Neural crest cell (in vitro differentiated cells): ENCODE measurements around the gene ANGPT4. TPM values are rescaled to one million over a fixed set of nuclear protein-coding genes. Genes with fewer than 3 reads are reported as not detected.

Experiments
- DNase-seq: peaks from one replicate; pipeline ENCODE4 v3.0.0; 2021; ENCODE audit warnings: low read depth, mixed read lengths, low spot score
- H3K27ac Mint-ChIP-seq: one replicate; pipeline ENCODE4 v1.8.0; 2021; ENCODE audit warnings: mild to moderate bottlenecking, mixed read lengths; ENCODE audit not compliant: unreplicated experiment
- H3K27me3 Mint-ChIP-seq: 2 replicates; pipeline ENCODE4 v1.8.0; 2021; ENCODE audit warnings: low read depth, mild to moderate bottlenecking, mixed read lengths
- H3K36me3 Mint-ChIP-seq: 2 replicates; pipeline ENCODE4 v1.8.0; 2021; ENCODE audit warnings: low read depth, mild to moderate bottlenecking, mixed read lengths
- H3K4me1 Mint-ChIP-seq: 2 replicates; pipeline ENCODE4 v1.8.0; 2021; ENCODE audit warnings: mixed read lengths
- H3K4me3 Mint-ChIP-seq: one replicate; pipeline ENCODE4 v1.8.0; 2021; ENCODE audit warnings: mild to moderate bottlenecking, mixed read lengths
- H3K9me3 Mint-ChIP-seq: 2 replicates; pipeline ENCODE4 v1.8.0; 2021; ENCODE audit warnings: mixed read lengths
- total RNA-seq: library from RNA; stranded (reverse); gene quantifications from 2 replicates; pipeline ENCODE4 v1.2.1, GENCODE V29; 2021
- TF ChIP-seq, protein P1 (sequence below): fragments of 200-600 bp; sonication (generic); conservative IDR thresholded peaks from 2 replicates; pipeline ENCODE4 v1.5.0; 2021; ENCODE audit warnings: antibody characterized with exemption, mild to moderate bottlenecking

The ANGPT4 gene
- total RNA-seq, 1 donor from 2014 or later = 0.07 TPM

DNA sequence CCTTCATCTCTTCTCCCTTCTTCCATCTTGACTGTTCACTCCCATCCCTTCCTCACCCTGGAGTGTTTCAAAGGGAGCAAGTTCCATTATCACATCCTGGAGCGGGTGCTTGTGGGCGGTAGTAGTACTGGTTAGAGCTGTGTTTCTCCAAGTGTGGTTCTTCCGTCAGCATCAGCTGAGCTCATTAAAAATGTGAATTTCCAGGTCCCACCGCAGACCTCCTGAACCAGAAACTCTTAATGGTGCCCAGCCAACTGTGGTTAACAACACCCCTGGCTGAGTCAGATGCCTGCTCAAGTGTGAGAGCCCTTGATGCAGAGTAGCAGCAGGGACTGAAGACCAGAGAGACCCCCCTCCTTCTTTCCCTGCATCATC, 24.4 kb downstream of the ANGPT4 start:
- peaks cover 30% of the 10 kb centered on the region for H3K27me3 Mint-ChIP-seq
- H3K4me1 Mint-ChIP-seq = peaks cover 21% of the 10 kb centered on the region
- no peaks in the 10 kb centered on the region for H3K36me3 Mint-ChIP-seq
- H3K27ac Mint-ChIP-seq = no peak overlapping the region
- no peak overlapping the region for H3K4me3 Mint-ChIP-seq
- H3K9me3 Mint-ChIP-seq = peaks cover 4% of the 10 kb centered on the region
- no peak for DNase-seq
- TF ChIP-seq, protein P1, sequence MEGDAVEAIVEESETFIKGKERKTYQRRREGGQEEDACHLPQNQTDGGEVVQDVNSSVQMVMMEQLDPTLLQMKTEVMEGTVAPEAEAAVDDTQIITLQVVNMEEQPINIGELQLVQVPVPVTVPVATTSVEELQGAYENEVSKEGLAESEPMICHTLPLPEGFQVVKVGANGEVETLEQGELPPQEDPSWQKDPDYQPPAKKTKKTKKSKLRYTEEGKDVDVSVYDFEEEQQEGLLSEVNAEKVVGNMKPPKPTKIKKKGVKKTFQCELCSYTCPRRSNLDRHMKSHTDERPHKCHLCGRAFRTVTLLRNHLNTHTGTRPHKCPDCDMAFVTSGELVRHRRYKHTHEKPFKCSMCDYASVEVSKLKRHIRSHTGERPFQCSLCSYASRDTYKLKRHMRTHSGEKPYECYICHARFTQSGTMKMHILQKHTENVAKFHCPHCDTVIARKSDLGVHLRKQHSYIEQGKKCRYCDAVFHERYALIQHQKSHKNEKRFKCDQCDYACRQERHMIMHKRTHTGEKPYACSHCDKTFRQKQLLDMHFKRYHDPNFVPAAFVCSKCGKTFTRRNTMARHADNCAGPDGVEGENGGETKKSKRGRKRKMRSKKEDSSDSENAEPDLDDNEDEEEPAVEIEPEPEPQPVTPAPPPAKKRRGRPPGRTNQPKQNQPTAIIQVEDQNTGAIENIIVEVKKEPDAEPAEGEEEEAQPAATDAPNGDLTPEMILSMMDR = no peak

GRCh38 chr20:891058-891705, 25.0 kb downstream of the ANGPT4 start:
- Mint-ChIP-seq H3K27ac (peak overlapping the region; percentile 21), H3K9me3 (peaks cover 2% of the 10 kb centered on the region), H3K27me3 (peaks cover 36% of the 10 kb centered on the region), H3K4me1 (peaks cover 23% of the 10 kb centered on the region), H3K36me3 (no peaks in the 10 kb centered on the region), H3K4me3 (no peak overlapping the region)
- DNase-seq = no peak
- TF ChIP-seq, protein P1 = no peak

- TF ChIP-seq, protein P1 = no peak
- peaks cover 41% of the 10 kb centered on the region for H3K27me3 Mint-ChIP-seq
- no peaks in the 10 kb centered on the region for H3K9me3 Mint-ChIP-seq
- H3K4me1 Mint-ChIP-seq = peaks cover 23% of the 10 kb centered on the region
- no peak overlapping the region for H3K4me3 Mint-ChIP-seq
- no peak for DNase-seq
- peak overlapping the region; percentile 38 for H3K27ac Mint-ChIP-seq
- H3K36me3 Mint-ChIP-seq = no peaks in the 10 kb centered on the region
These were observed 25.5 kb downstream of the ANGPT4 start for GRCh38 chr20:890666-891057.

DNA sequence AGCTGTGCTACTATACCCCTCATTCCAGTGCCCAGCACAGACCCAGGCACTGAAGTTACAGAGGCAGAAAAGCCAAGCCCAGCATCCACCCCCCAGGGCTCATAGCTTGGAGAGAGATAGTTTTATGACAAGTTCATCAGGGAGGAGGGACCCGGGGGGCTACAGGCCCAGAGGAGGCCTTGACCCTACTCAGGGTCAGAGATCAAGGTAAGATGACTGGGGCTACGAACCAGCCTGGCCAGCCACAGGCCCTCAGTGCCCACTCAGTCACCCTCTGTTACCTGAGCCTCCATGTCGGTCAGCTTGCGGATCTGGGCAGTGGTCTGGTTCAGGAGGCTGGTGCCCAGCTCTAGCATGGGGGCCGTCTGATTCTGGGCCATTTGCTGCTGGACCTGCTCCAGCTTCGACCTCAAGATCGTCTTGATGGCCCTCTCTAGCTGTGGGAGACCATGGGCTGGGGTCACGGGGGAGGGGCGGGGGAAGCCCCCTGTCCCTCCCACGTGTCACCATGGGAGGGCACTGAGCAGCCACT, 26.1 kb downstream of the ANGPT4 start:
- TF ChIP-seq, protein P1 = no peak
- Mint-ChIP-seq H3K36me3 (no peaks in the 10 kb centered on the region), H3K9me3 (no peaks in the 10 kb centered on the region), H3K27me3 (peaks cover 47% of the 10 kb centered on the region), H3K4me1 (peaks cover 29% of the 10 kb centered on the region), H3K27ac (no peak overlapping the region), H3K4me3 (no peak overlapping the region)
- DNase-seq = no peak

- Mint-ChIP-seq H3K4me3 (no peak overlapping the region), H3K36me3 (no peaks in the 10 kb centered on the region), H3K4me1 (peaks cover 29% of the 10 kb centered on the region), H3K9me3 (no peaks in the 10 kb centered on the region), H3K27ac (no peak overlapping the region), H3K27me3 (peaks cover 56% of the 10 kb centered on the region)
- DNase-seq = no peak
- TF ChIP-seq, protein P1 = no peak
These were observed 27.0 kb downstream of the ANGPT4 start for GRCh38 chr20:889106-889505.
